ENCODE data around the gene CCDC80. TPM values are rescaled to one million over a fixed set of nuclear protein-coding genes. Genes with fewer than 3 reads are reported as not detected.

Gene CCDC80
- total and polyA plus RNA-seq, 2 experiments from 2014 or later = 27.1 to 83.5 TPM

DNA sequence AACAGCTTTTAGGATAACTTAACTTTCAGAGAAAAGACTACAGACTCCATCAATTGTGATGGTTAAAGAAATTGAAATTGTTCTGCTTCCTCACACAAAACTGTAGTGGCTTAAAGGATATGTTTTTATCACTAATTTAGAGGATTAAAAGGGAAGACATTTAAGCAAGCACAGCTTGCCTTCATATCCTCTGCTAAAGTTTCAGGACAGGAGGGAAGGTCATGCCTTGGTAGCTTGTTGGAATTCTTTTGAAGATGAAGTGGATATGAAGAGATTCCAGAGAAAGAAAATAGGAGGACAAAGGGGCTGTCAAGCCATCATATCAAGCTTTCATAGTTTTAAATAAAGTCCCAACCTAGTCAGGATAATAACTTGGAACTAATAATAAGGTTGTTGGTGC, 33.1 kb downstream of the CCDC80 start:
- no peak overlapping the region for H3K4me3 ChIP-seq
- H3K9me2 ChIP-seq (replicated peaks; ENCODE audit: insufficient read depth) = no peaks in the 10 kb centered on the region
- H3K4me2 ChIP-seq = no peak overlapping the region
- no peak overlapping the region for H2AFZ ChIP-seq
- H3K79me2 ChIP-seq = no peaks in the 10 kb centered on the region
- H3K36me3 ChIP-seq (replicated peaks; ENCODE audit: insufficient read depth, low read depth) = no peaks in the 10 kb centered on the region
- no peaks in the 10 kb centered on the region for H3K4me1 ChIP-seq (ENCODE audit: insufficient read depth)
- no peak for DNase-seq (ENCODE audit: low spot score)
- no peaks in the 10 kb centered on the region for H3K9me3 ChIP-seq (ENCODE audit: low read depth)
- TF ChIP-seq EZH2 (IDR thresholded peaks at IDR 0.05; ENCODE audit: borderline replicate concordance) = no peak
- TF ChIP-seq, protein P1, sequence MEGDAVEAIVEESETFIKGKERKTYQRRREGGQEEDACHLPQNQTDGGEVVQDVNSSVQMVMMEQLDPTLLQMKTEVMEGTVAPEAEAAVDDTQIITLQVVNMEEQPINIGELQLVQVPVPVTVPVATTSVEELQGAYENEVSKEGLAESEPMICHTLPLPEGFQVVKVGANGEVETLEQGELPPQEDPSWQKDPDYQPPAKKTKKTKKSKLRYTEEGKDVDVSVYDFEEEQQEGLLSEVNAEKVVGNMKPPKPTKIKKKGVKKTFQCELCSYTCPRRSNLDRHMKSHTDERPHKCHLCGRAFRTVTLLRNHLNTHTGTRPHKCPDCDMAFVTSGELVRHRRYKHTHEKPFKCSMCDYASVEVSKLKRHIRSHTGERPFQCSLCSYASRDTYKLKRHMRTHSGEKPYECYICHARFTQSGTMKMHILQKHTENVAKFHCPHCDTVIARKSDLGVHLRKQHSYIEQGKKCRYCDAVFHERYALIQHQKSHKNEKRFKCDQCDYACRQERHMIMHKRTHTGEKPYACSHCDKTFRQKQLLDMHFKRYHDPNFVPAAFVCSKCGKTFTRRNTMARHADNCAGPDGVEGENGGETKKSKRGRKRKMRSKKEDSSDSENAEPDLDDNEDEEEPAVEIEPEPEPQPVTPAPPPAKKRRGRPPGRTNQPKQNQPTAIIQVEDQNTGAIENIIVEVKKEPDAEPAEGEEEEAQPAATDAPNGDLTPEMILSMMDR (IDR thresholded peaks at IDR 0.05; ENCODE audit: poor library complexity) = no peak
- no peak for TF ChIP-seq EZH2phosphoT487 (IDR thresholded peaks at IDR 0.05; ENCODE audit: low read depth, severe bottlenecking, unreplicated experiment)
- H4K20me1 ChIP-seq (ENCODE audit: insufficient read depth, poor library complexity, severe bottlenecking) = no peaks in the 10 kb centered on the region
- H3K27ac ChIP-seq = no peak overlapping the region
- no peaks in the 10 kb centered on the region for H3K27me3 ChIP-seq

GRCh38 chr3:112606098-112606497, 34.8 kb downstream of the CCDC80 start:
- H4K20me1 ChIP-seq (ENCODE audit: insufficient read depth, poor library complexity, severe bottlenecking) = no peaks in the 10 kb centered on the region
- no peaks in the 10 kb centered on the region for H3K27me3 ChIP-seq
- no peak overlapping the region for H2AFZ ChIP-seq
- H3K9me3 ChIP-seq (ENCODE audit: low read depth) = no peaks in the 10 kb centered on the region
- H3K4me1 ChIP-seq (ENCODE audit: insufficient read depth) = no peaks in the 10 kb centered on the region
- no peaks in the 10 kb centered on the region for H3K36me3 ChIP-seq (replicated peaks; ENCODE audit: insufficient read depth, low read depth)
- 97% methylated on average over 2 of the region's 2 CpGs for WGBS (ENCODE audit: low lambda C conversion rate, missing lambda C conversion rate)
- no peak overlapping the region for H3K27ac ChIP-seq
- H3K9me2 ChIP-seq (replicated peaks; ENCODE audit: insufficient read depth) = no peaks in the 10 kb centered on the region
- H3K79me2 ChIP-seq = no peaks in the 10 kb centered on the region
- no peak overlapping the region for H3K4me2 ChIP-seq
- no peak for DNase-seq (ENCODE audit: low spot score)
- TF ChIP-seq EZH2phosphoT487 (IDR thresholded peaks at IDR 0.05; ENCODE audit: low read depth, severe bottlenecking, unreplicated experiment) (no peak), EZH2 (IDR thresholded peaks at IDR 0.05; ENCODE audit: borderline replicate concordance) (no peak)
- TF ChIP-seq, protein P1 (IDR thresholded peaks at IDR 0.05; ENCODE audit: poor library complexity) = no peak
- no peak overlapping the region for H3K4me3 ChIP-seq

GRCh38 chr3:112605285-112605684, 35.7 kb downstream of the CCDC80 start:
- Histone ChIP-seq H3K9me2 (replicated peaks; ENCODE audit: insufficient read depth) (no peaks in the 10 kb centered on the region), H3K27me3 (no peaks in the 10 kb centered on the region), H4K20me1 (ENCODE audit: insufficient read depth, poor library complexity, severe bottlenecking) (no peaks in the 10 kb centered on the region), H3K4me3 (no peak overlapping the region), H3K27ac (no peak overlapping the region), H3K79me2 (no peaks in the 10 kb centered on the region), H3K36me3 (replicated peaks; ENCODE audit: insufficient read depth, low read depth) (no peaks in the 10 kb centered on the region), H2AFZ (no peak overlapping the region), H3K4me1 (ENCODE audit: insufficient read depth) (no peaks in the 10 kb centered on the region), H3K9me3 (ENCODE audit: low read depth) (no peaks in the 10 kb centered on the region), H3K4me2 (no peak overlapping the region)
- TF ChIP-seq EZH2phosphoT487 (IDR thresholded peaks at IDR 0.05; ENCODE audit: low read depth, severe bottlenecking, unreplicated experiment) (no peak), EZH2 (IDR thresholded peaks at IDR 0.05; ENCODE audit: borderline replicate concordance) (no peak)
- TF ChIP-seq, protein P1 (IDR thresholded peaks at IDR 0.05; ENCODE audit: poor library complexity) = no peak
- 92% methylated on average over 9 of the region's 9 CpGs for WGBS (ENCODE audit: low lambda C conversion rate, missing lambda C conversion rate)
- no peak for DNase-seq (ENCODE audit: low spot score)

DNA sequence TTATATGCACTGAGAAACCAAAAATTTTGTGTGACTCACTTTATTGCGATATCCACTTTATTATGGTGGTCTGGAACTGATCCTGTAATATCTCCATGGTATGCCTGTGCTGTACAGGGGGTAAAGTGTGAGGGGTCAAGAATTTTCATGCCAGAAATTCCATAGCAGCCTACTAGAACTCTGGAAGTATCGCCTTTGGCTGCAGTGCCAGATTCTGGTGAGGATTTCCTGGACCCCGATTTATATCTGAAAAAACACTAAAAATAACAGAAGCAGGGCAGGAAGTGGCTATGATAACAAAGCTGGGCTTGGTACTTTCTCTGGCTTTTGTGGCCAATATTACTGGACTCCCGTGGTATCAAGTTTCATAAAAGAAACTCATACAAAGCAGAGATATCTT, 36.4 kb downstream of the CCDC80 start:
- H3K27me3 ChIP-seq = no peaks in the 10 kb centered on the region
- H4K20me1 ChIP-seq (ENCODE audit: insufficient read depth, poor library complexity, severe bottlenecking) = no peaks in the 10 kb centered on the region
- no peaks in the 10 kb centered on the region for H3K36me3 ChIP-seq (replicated peaks; ENCODE audit: insufficient read depth, low read depth)
- H3K9me2 ChIP-seq (replicated peaks; ENCODE audit: insufficient read depth) = no peaks in the 10 kb centered on the region
- H3K4me2 ChIP-seq = no peak overlapping the region
- WGBS (ENCODE audit: low lambda C conversion rate, missing lambda C conversion rate) = 48% methylated on average over 4 of the region's 4 CpGs
- H3K4me1 ChIP-seq (ENCODE audit: insufficient read depth) = no peaks in the 10 kb centered on the region
- no peak overlapping the region for H3K4me3 ChIP-seq
- no peak overlapping the region for H2AFZ ChIP-seq
- TF ChIP-seq EZH2phosphoT487 (IDR thresholded peaks at IDR 0.05; ENCODE audit: low read depth, severe bottlenecking, unreplicated experiment) (no peak), EZH2 (IDR thresholded peaks at IDR 0.05; ENCODE audit: borderline replicate concordance) (no peak)
- TF ChIP-seq, protein P1 (IDR thresholded peaks at IDR 0.05; ENCODE audit: poor library complexity) = no peak
- DNase-seq (ENCODE audit: low spot score) = no peak
- H3K9me3 ChIP-seq (ENCODE audit: low read depth) = no peaks in the 10 kb centered on the region
- H3K27ac ChIP-seq = no peak overlapping the region
- H3K79me2 ChIP-seq = no peaks in the 10 kb centered on the region

Data from hepatocyte (in vitro differentiated cells).